GM18498 (cell line): Measurements from ENCODE around the gene HIP1.
"Not testable (repeated sequence)": the region's sequence is repeated elsewhere in the genome, so short reads cannot be mapped to it uniquely, and the experiment has no call there.

Experiments used
- ATAC-seq: cut with Tn5 transposase; IDR thresholded peaks from one replicate; pipeline ENCODE4 v1.9.1; 2021; ENCODE audit warnings: mild to moderate bottlenecking, moderate library complexity; ENCODE audit not compliant: unreplicated experiment

The HIP1 gene

GRCh38 chr7:75687246-75688088 is 51.3 kb downstream of the HIP1 start:
- no peak for ATAC-seq

GRCh38 chr7:75686551-75686950 is 52.2 kb downstream of the HIP1 start:
- no peak for ATAC-seq

GRCh38 chr7:75682052-75682451 is 56.7 kb downstream of the HIP1 start:
- not testable (repeated sequence) for ATAC-seq

GRCh38 chr7:75679060-75679459 is 59.7 kb downstream of the HIP1 start:
- no peak for ATAC-seq

- ATAC-seq = no peak
Measured at GRCh38 chr7:75669579-75669978, 69.2 kb downstream of the HIP1 start.

GRCh38 chr7:75667938-75668337 is 70.8 kb downstream of the HIP1 start:
- no peak for ATAC-seq

- peak; percentile 57 for ATAC-seq
Measured at GRCh38 chr7:75663302-75663907, 75.3 kb downstream of the HIP1 start.

- ATAC-seq = peak; percentile 87
Measured at GRCh38 chr7:75662579-75663301, 76.0 kb downstream of the HIP1 start.

GRCh38 chr7:75660566-75661215 is 78.0 kb downstream of the HIP1 start:
- no peak for ATAC-seq

- no peak for ATAC-seq
Measured at GRCh38 chr7:75658802-75659201, 79.9 kb downstream of the HIP1 start.

GRCh38 chr7:75658369-75658768 is 80.4 kb downstream of the HIP1 start:
- no peak for ATAC-seq

GRCh38 chr7:75657866-75658265 is 80.9 kb downstream of the HIP1 start:
- ATAC-seq = no peak

GRCh38 chr7:75656740-75657139 is 82.0 kb downstream of the HIP1 start:
- no peak for ATAC-seq

- ATAC-seq = no peak
Measured at GRCh38 chr7:75655536-75655935, 83.2 kb downstream of the HIP1 start.

GRCh38 chr7:75654855-75655254 is 83.9 kb downstream of the HIP1 start:
- ATAC-seq = no peak

- no peak for ATAC-seq
Measured at GRCh38 chr7:75653651-75654050, 85.1 kb downstream of the HIP1 start.

GRCh38 chr7:75652788-75653187 is 86.0 kb downstream of the HIP1 start:
- ATAC-seq = no peak

- no peak for ATAC-seq
Measured at GRCh38 chr7:75650681-75651080, 88.1 kb downstream of the HIP1 start.

GRCh38 chr7:75650062-75650461 is 88.7 kb downstream of the HIP1 start:
- ATAC-seq = no peak

GRCh38 chr7:75649462-75649861 is 89.3 kb downstream of the HIP1 start:
- ATAC-seq = no peak

GRCh38 chr7:75647709-75648438 is 90.9 kb downstream of the HIP1 start:
- ATAC-seq = no peak
